Measurements from ENCODE around the gene USP43. TPM values are rescaled to one million over a fixed set of nuclear protein-coding genes. Genes with fewer than 3 reads are reported as not detected.

USP43 gene
- total and polyA plus RNA-seq, 2 donors (not counting 1 experiment from before 2014, with no cell fraction given): under 0.01 to 0.08 TPM

- no peak overlapping the region for H3K4me3 ChIP-seq (replicated peaks in 1 of 4; ENCODE audit: control extremely low read depth in 1 of 4, insufficient read depth in 1 of 4, low read depth in 3 of 4, low read length in 4 of 4)
- no peaks in the 10 kb centered on the region for H3K9me3 ChIP-seq (ENCODE audit: control insufficient read depth, insufficient read depth, low read depth, low read length)
- H3K27me3 ChIP-seq (ENCODE audit: control insufficient read depth, insufficient read depth, low read length): no peaks in the 10 kb centered on the region
- H3K79me2 ChIP-seq (ENCODE audit: control insufficient read depth, insufficient read depth, low read length): no peaks in the 10 kb centered on the region
- no peak overlapping the region for H3K9ac ChIP-seq (ENCODE audit: insufficient read depth, low read length)
- DNase-seq (ENCODE audit: low read depth in 2 of 2): no peak
- H3K27ac ChIP-seq (ENCODE audit: insufficient read depth, low read length): no peak overlapping the region
- no peaks in the 10 kb centered on the region for H3K36me3 ChIP-seq (ENCODE audit: control insufficient read depth, insufficient read depth, low read length)
- H4K20me1 ChIP-seq (ENCODE audit: control insufficient read depth, extremely low read depth, insufficient read depth, low read length): no peaks in the 10 kb centered on the region
- no peak overlapping the region for H3K4me2 ChIP-seq (ENCODE audit: extremely low read depth, insufficient read depth, low read length)
- H2AFZ ChIP-seq (ENCODE audit: low read length): no peak overlapping the region
- TF ChIP-seq EZH2 (IDR thresholded peaks at IDR 0.05; ENCODE audit: low read length, missing control alignments) (no peak), CTCF (conservative IDR thresholded peaks at IDR 0.05 in 1 of 2, IDR thresholded peaks at IDR 0.05 in 1 of 2; ENCODE audit: low read depth in 1 of 2, low read length in 2 of 2) (no peak)
- H3K4me1 ChIP-seq (ENCODE audit: control insufficient read depth, extremely low read depth, insufficient read depth, low read length): no peaks in the 10 kb centered on the region
Measured at GRCh38 chr17:9772658-9773057, 127.3 kb downstream of the USP43 start.

GRCh38 chr17:9776911-9777310 lies 131.6 kb downstream of the USP43 start:
- no peaks in the 10 kb centered on the region for H3K9me3 ChIP-seq (ENCODE audit: control insufficient read depth, insufficient read depth, low read depth, low read length)
- no peaks in the 10 kb centered on the region for H3K27me3 ChIP-seq (ENCODE audit: control insufficient read depth, insufficient read depth, low read length)
- H3K27ac ChIP-seq (ENCODE audit: insufficient read depth, low read length): no peak overlapping the region
- H3K4me1 ChIP-seq (ENCODE audit: control insufficient read depth, extremely low read depth, insufficient read depth, low read length): no peaks in the 10 kb centered on the region
- H3K4me2 ChIP-seq (ENCODE audit: extremely low read depth, insufficient read depth, low read length): no peak overlapping the region
- no peak overlapping the region for H3K9ac ChIP-seq (ENCODE audit: insufficient read depth, low read length)
- no peaks in the 10 kb centered on the region for H3K79me2 ChIP-seq (ENCODE audit: control insufficient read depth, insufficient read depth, low read length)
- no peaks in the 10 kb centered on the region for H3K36me3 ChIP-seq (ENCODE audit: control insufficient read depth, insufficient read depth, low read length)
- no peak for DNase-seq (ENCODE audit: low read depth in 2 of 2)
- no peak for TF ChIP-seq CTCF (conservative IDR thresholded peaks at IDR 0.05 in 1 of 2, IDR thresholded peaks at IDR 0.05 in 1 of 2; ENCODE audit: low read depth in 1 of 2, low read length in 2 of 2)
- no peak for TF ChIP-seq EZH2 (IDR thresholded peaks at IDR 0.05; ENCODE audit: low read length, missing control alignments)
- no peak overlapping the region for H3K4me3 ChIP-seq (replicated peaks in 1 of 4; ENCODE audit: control extremely low read depth in 1 of 4, insufficient read depth in 1 of 4, low read depth in 3 of 4, low read length in 4 of 4)
- H4K20me1 ChIP-seq (ENCODE audit: control insufficient read depth, extremely low read depth, insufficient read depth, low read length): no peaks in the 10 kb centered on the region
- H2AFZ ChIP-seq (ENCODE audit: low read length): no peak overlapping the region

Other genes starting within 250 kb of the USP43 start
- 84.7 and 120 TPM in 2 replicates for gene STX8, start 69.7 kb upstream of the USP43 start, total RNA-seq
- 114 and 128 TPM in 2 replicates for gene STX8, start 69.7 kb upstream of the USP43 start, polyA plus RNA-seq
- gene CFAP52, start 68.9 kb upstream of the USP43 start, total RNA-seq: under 0.01 and 0.33 TPM in 2 replicates
- 0.07 TPM in 1 of 2 replicates, not detected in the other for gene CFAP52, start 68.9 kb upstream of the USP43 start, polyA plus RNA-seq
- gene DHRS7C, start 146.1 kb downstream of the USP43 start, total RNA-seq: not detected in 2 replicates
- gene DHRS7C, start 146.1 kb downstream of the USP43 start, polyA plus RNA-seq: not detected in 2 replicates
- gene GSG1L2, start 176.6 kb downstream of the USP43 start, total RNA-seq: not detected in 2 replicates
- gene GSG1L2, start 176.6 kb downstream of the USP43 start, polyA plus RNA-seq: not detected in 2 replicates
- not detected in 2 replicates for gene GLP2R, start 180.4 kb downstream of the USP43 start, total RNA-seq
- not detected in 2 replicates for gene GLP2R, start 180.4 kb downstream of the USP43 start, polyA plus RNA-seq

Data from fibroblast of lung (primary cell).